K562 (cell line): ENCODE data around the gene EPHA1. TPM values are rescaled to one million over a fixed set of nuclear protein-coding genes. Genes with fewer than 3 reads are reported as not detected.

Experiments used
- ADNP ChIP-seq: fragments of 200-800 bp; sonication (Bioruptor generic); IDR thresholded peaks from 2 replicates; pipeline ENCODE4 v1.6.1; 2016; ENCODE audit warnings: missing genetic modification characterization, missing compliant biosample characterization
- AFF4 ChIP-seq: sonication (generic); formaldehyde crosslinking; IDR thresholded peaks from 2 replicates; pipeline ENCODE4 v1.8.0; 2023; ENCODE audit warnings: mild to moderate bottlenecking, missing genetic modification reagents
- CBFA2T3 ChIP-seq: fragments of 450-650 bp; IDR thresholded peaks from 2 replicates; pipeline ENCODE4 v1.6.1; 2017
- CREB3L1 ChIP-seq: fragments of 450-650 bp; IDR thresholded peaks from 2 replicates; pipeline ENCODE4 v1.6.1; 2014; ENCODE audit warnings: low read depth, mild to moderate bottlenecking, moderate library complexity, borderline replicate concordance
- ELF2 ChIP-seq: fragments of 250-450 bp; sonication (Bioruptor Pico); IDR thresholded peaks from 2 replicates; pipeline ENCODE4 v1.5.0; 2021; ENCODE audit warnings: mild to moderate bottlenecking
- MAFF ChIP-seq: IDR thresholded peaks from 2 replicates; pipeline ENCODE4 v1.6.1; 2012; ENCODE audit warnings: low read length, improper control_type of control experiment
- NBN ChIP-seq: fragments of 450-650 bp; IDR thresholded peaks from 2 replicates; pipeline ENCODE4 v1.6.1; 2016; ENCODE audit warnings: low read depth, mild to moderate bottlenecking
- PRMT5 ChIP-seq: sonication (generic); formaldehyde crosslinking; IDR thresholded peaks from 2 replicates; pipeline ENCODE4 v1.5.0; 2020; ENCODE audit warnings: missing genetic modification reagents
- RERE ChIP-seq: sonication (generic); formaldehyde crosslinking; IDR thresholded peaks from 2 replicates; pipeline ENCODE4 v1.8.0; 2023; ENCODE audit warnings: missing genetic modification reagents, mild to moderate bottlenecking, borderline replicate concordance
- RFX1 ChIP-seq: fragments of 450-650 bp; IDR thresholded peaks from 2 replicates; pipeline ENCODE4 v1.6.1; 2016; ENCODE audit warnings: mild to moderate bottlenecking, moderate library complexity
- SAFB ChIP-seq: fragments of 200-400 bp; formaldehyde crosslinking; IDR thresholded peaks from 2 replicates; pipeline ENCODE4 v1.6.1; 2017; ENCODE audit warnings: low read depth, low read length, borderline replicate concordance
- SOX6 ChIP-seq: fragments of 450-650 bp; IDR thresholded peaks from 2 replicates; pipeline ENCODE4 v1.6.1; 2014; ENCODE audit warnings: mild to moderate bottlenecking
- SRSF7 ChIP-seq: fragments of 200-400 bp; formaldehyde crosslinking; optimal IDR thresholded peaks from 2 replicates; pipeline ENCODE3; 2017; ENCODE audit warnings: mild to moderate bottlenecking, low read depth, low read length
- STAT5B ChIP-seq: fragments of 250-450 bp; sonication (Bioruptor Pico); IDR thresholded peaks from 2 replicates; pipeline ENCODE4 v1.8.0; 2021; ENCODE audit warnings: mild to moderate bottlenecking, inconsistent platforms
- ZBTB17 ChIP-seq: fragments of 450-650 bp; formaldehyde crosslinking; IDR thresholded peaks from 2 replicates; pipeline ENCODE4 v1.4.0; 2020; ENCODE audit warnings: mild to moderate bottlenecking
- ZKSCAN1 ChIP-seq: fragments of 150-350 bp; IDR thresholded peaks from 2 replicates; pipeline ENCODE4 v1.6.1; 2016; ENCODE audit warnings: low read depth, low read length
- ZNF146 ChIP-seq: IDR thresholded peaks from one replicate; pipeline ENCODE4 v1.6.1; 2018; ENCODE audit warnings: missing compliant biosample characterization; ENCODE audit not compliant: unreplicated experiment
- ZNF239 ChIP-seq: fragments of 250-450 bp; sonication (Bioruptor Pico); IDR thresholded peaks from 2 replicates; pipeline ENCODE4 v1.4.0; 2020; ENCODE audit warnings: mild to moderate bottlenecking
- ZNF561 ChIP-seq: fragments of 450-650 bp; formaldehyde crosslinking; conservative IDR thresholded peaks from 2 replicates; pipeline ENCODE4 v1.4.0; 2020; ENCODE audit warnings: mild to moderate bottlenecking, moderate library complexity
- ZNF785 ChIP-seq: fragments of 250-450 bp; sonication (Bioruptor Pico); IDR thresholded peaks from 2 replicates; pipeline ENCODE4 v1.4.0; 2020; ENCODE audit warnings: mild to moderate bottlenecking
- polyA plus RNA-seq, 8 experiments: library from polyadenylated mRNA; depleted of rRNA in 4 of 8; stranded (reverse) in 5 of 8; unstranded in 3 of 8; fragments of >200 nt; fragmentation: Nextera tagmentation in 2 of 8; fragmentation: Illumina TruSeq in 1 of 8; extraction: Ambion mirVana in 2 of 8; extraction: Trizol in 1 of 8; gene quantifications; 2 replicates each; pipeline versions ENCODE4 v1.2.1 to v1.2.3, GENCODE V29; 2011 to 2014; ENCODE audit warnings: inconsistent platforms in 1 of 8, missing spikeins in 1 of 8
- total RNA-seq, 7 experiments: library from RNA; depleted of rRNA in 6 of 7; stranded (reverse); fragments of >200 nt in 6 of 7; fragmentation: Illumina TruSeq in 2 of 7; extraction: Trizol in 2 of 7; gene quantifications; 2 replicates each; pipeline versions ENCODE4 v1.2.1 to v1.2.3, GENCODE V29; 2011 to 2021; ENCODE audit warnings: low replicate concordance in 1 of 7

The EPHA1 gene
- total and polyA plus RNA-seq, 9 of the 15 experiments (the other 6 are each of a cell fraction or from before 2014, with no cell fraction given), result 0.22 to 0.57 (median 0.32) TPM; not detected in 6

- TF ChIP-seq STAT5B (CRISPR knock-in tag) (no peak), CBFA2T3 (no peak), PRMT5 (no peak), CREB3L1 (no peak), ELF2 (no peak), ZNF561 (CRISPR knock-in tag) (no peak), SOX6 (no peak), ADNP (tag) (no peak; the same call in 1 of the 2 replicates), SRSF7 (no peak), ZNF146 (CRISPR knock-in tag) (no peak), RERE (CRISPR knock-in tag) (no peak), ZBTB17 (CRISPR knock-in tag) (peak; percentile 71; the same call in 1 of the 2 replicates), RFX1 (no peak), ZNF785 (CRISPR knock-in tag) (no peak), AFF4 (CRISPR knock-in tag) (0 out of 2 replicates have a peak, but pooled peaks have one; percentile 62), ZNF239 (CRISPR knock-in tag) (no peak), NBN (peak; percentile 62; the same call in 1 of the 2 replicates), SAFB (no peak), MAFF (no peak), ZKSCAN1 (peak; percentile 60; the same call in 1 of the 2 replicates)
Observed at GRCh38 chr7:143380260-143380645, 28.4 kb downstream of the EPHA1 start (continued).
